Measurements from ENCODE around the gene FAM120A. TPM values are rescaled to one million over a fixed set of nuclear protein-coding genes. Genes with fewer than 3 reads are reported as not detected.
A peak's percentile ranks its signal among the peaks of the same experiment; 100 is the strongest.

The FAM120A gene, protein sequence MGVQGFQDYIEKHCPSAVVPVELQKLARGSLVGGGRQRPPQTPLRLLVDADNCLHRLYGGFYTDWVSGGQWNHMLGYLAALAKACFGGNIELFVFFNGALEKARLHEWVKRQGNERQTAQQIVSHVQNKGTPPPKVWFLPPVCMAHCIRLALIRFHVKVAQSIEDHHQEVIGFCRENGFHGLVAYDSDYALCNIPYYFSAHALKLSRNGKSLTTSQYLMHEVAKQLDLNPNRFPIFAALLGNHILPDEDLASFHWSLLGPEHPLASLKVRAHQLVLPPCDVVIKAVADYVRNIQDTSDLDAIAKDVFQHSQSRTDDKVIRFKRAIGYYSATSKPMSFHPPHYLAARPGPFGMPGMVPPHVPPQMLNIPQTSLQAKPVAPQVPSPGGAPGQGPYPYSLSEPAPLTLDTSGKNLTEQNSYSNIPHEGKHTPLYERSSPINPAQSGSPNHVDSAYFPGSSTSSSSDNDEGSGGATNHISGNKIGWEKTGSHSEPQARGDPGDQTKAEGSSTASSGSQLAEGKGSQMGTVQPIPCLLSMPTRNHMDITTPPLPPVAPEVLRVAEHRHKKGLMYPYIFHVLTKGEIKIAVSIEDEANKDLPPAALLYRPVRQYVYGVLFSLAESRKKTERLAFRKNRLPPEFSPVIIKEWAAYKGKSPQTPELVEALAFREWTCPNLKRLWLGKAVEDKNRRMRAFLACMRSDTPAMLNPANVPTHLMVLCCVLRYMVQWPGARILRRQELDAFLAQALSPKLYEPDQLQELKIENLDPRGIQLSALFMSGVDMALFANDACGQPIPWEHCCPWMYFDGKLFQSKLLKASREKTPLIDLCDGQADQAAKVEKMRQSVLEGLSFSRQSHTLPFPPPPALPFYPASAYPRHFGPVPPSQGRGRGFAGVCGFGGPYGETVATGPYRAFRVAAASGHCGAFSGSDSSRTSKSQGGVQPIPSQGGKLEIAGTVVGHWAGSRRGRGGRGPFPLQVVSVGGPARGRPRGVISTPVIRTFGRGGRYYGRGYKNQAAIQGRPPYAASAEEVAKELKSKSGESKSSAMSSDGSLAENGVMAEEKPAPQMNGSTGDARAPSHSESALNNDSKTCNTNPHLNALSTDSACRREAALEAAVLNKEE
- 100 to 1,000 TPM in 1 of 4 donors, 10 to 100 TPM in 3; 72.3 to 106 (median 76.1) TPM for total RNA-seq

DNA sequence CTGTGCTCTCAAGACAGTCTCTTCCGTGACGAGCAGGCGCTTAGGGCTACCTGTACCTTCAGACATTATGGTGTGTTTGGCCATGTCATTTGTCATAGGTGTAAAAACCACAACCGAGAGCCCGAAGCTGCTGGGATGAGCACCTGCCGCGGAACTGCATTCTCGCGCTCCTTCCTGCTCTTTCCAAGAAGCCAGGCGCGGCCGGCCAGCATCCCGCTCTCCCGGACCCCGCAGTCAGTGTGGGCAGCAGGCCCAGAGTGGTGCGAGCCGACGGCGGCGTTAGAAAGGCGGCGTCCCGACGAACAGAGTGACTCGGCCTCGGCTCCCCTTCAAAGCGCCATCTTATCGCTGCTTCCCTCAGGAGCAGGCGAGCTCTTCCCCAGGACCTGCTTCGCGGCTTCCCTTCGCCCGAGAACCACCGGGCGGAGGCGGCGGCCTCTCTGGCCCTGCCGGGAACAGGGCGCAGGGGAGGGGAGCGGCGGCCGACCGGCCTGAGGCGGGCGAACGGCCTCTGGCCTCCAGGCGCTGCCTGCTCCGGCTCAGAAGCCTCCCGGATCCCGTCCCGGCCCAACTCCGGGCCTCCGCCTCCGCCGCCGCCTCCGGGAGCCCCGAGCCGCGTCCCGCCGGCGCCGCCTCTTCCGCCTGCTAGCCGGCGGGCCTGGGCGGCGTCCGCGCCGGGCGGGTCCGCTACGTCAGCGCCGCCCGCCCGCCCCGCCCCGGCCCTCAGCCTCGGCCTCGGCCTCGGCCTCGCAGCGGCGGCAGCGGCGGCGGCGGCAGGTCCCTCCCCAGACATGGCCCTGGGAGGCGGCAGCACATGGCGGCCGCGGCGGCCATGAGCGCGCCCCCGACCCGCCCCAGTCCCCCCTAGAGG, at the start of gene FAM120A:
FAM120A (plus strand) TSS at position 741 of the 871 bp plus-strand sequence. CDS start 231 bp downstream, outside the sequence.
- H3K27ac ChIP-seq = peak within 1 kb of the TSS; percentile 93 to 98 (median 97)
- H3K4me3 ChIP-seq = peak within 1 kb of the TSS; percentile 92 to 97 (median 95)
- no peaks in the 10 kb centered on the region for H3K9me3 ChIP-seq
- peak; percentile 36 for DNase-seq (ENCODE audit: low spot score in 2 of 2)
- H3K4me1 ChIP-seq = peaks cover 0 to 38% (median 32%) of the 10 kb centered on the region in 4 donors
- TF ChIP-seq POLR2A (IDR thresholded peaks at IDR 0.05) = peak; percentile 81 to 90
- TF ChIP-seq, protein P1, sequence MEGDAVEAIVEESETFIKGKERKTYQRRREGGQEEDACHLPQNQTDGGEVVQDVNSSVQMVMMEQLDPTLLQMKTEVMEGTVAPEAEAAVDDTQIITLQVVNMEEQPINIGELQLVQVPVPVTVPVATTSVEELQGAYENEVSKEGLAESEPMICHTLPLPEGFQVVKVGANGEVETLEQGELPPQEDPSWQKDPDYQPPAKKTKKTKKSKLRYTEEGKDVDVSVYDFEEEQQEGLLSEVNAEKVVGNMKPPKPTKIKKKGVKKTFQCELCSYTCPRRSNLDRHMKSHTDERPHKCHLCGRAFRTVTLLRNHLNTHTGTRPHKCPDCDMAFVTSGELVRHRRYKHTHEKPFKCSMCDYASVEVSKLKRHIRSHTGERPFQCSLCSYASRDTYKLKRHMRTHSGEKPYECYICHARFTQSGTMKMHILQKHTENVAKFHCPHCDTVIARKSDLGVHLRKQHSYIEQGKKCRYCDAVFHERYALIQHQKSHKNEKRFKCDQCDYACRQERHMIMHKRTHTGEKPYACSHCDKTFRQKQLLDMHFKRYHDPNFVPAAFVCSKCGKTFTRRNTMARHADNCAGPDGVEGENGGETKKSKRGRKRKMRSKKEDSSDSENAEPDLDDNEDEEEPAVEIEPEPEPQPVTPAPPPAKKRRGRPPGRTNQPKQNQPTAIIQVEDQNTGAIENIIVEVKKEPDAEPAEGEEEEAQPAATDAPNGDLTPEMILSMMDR (IDR thresholded peaks at IDR 0.05) = peak in 1 of 5 experiments; percentile 28
- peak in 1 of 2 donors; percentile 78 for TF ChIP-seq EP300 (IDR thresholded peaks at IDR 0.05)
- H3K27me3 ChIP-seq = no peaks in the 10 kb centered on the region
- 0 to 1% methylated on average over 24 to 32 of the region's 100 CpGs for WGBS, 2 donors
- H3K36me3 ChIP-seq = peaks cover 0 to 35% (median 7%) of the 10 kb centered on the region in 3 donors

DNA sequence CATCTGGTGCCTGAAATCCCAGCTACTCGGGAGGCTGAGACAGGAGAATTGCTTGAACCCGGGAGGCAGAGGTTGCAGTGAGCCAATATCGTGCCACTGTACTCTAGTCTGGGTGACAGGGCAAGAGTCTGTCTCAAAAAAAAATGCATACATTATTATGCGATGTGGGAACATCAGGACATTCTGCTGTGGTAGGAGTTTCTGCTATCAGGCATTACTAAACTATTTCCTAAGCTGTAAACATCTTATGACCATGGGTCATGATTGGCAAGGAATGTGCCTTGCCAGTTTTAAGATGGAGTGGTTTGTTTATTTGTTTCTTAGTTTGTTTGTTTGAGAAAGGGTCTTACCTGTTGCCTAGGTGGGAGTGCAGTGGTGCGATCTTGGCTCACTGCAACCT, 45.1 kb upstream of the FAM120A start:
- Histone ChIP-seq H3K36me3 (no peaks in the 10 kb centered on the region), H3K27me3 (no peaks in the 10 kb centered on the region), H3K9me3 (no peaks in the 10 kb centered on the region), H3K27ac (no peak overlapping the region), H3K4me1 (no peaks in the 10 kb centered on the region), H3K4me3 (no peak overlapping the region)
- no peak for TF ChIP-seq EP300 (IDR thresholded peaks at IDR 0.05)
- TF ChIP-seq POLR2A (IDR thresholded peaks at IDR 0.05) = no peak
- TF ChIP-seq, protein P1 (IDR thresholded peaks at IDR 0.05) = no peak
- no peak for DNase-seq (ENCODE audit: low spot score in 2 of 2)
- 93 to 95% methylated on average over 5 of the region's 5 CpGs for WGBS, 2 donors

DNA sequence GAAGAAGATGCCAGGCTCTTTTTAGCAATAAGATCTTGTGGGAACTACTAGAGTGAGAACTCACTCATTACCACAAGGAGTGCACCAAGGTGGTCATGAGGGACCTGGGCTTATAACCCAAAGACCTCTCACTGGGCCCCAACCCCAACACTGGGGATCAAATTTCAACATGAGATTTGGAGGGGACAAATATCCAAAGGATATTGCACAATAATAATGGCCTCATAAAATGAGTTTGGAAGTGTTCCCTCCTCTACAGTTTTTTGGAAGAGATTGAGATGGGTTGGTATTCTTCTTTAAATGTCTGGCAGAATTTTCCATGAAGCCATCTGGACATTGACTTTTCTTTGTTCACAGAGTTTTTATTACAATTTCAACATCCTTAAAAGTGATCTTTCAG, 38.0 kb upstream of the FAM120A start:
- no peak for DNase-seq (ENCODE audit: low spot score in 2 of 2)
- Histone ChIP-seq H3K36me3 (no peaks in the 10 kb centered on the region), H3K27me3 (no peaks in the 10 kb centered on the region), H3K4me1 (no peaks in the 10 kb centered on the region), H3K4me3 (no peak overlapping the region), H3K9me3 (peaks cover 0 to 20% (median 0%) of the 10 kb centered on the region in 4 donors), H3K27ac (no peak overlapping the region)
- TF ChIP-seq, protein P1 (IDR thresholded peaks at IDR 0.05) = no peak
- TF ChIP-seq EP300 (IDR thresholded peaks at IDR 0.05) (no peak), POLR2A (IDR thresholded peaks at IDR 0.05) (no peak)

DNA sequence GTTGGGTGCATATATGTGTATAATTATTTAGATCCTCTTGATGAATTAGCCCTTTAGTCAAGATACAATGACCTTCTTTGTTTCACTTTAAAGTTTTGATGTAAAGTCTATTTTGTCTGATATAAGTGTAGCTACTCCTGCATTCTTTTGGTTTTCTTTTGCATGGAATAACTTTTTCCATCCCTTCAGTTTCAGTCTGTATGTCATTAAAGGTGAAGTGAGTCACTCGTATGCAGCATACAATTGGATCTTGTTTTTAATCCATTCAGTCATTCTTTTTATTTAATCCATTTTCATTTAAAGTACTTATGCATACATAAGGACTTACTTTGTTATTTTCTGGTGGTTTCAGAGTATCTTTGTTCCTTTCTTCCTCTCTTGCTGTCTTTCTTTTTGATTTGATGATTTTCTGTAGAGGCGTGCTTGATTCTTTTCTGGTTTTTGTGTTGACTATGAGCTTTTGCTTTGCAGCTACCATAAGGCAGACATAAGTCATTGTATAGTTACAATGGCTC, 36.3 kb upstream of the FAM120A start:
- no peak overlapping the region for H3K4me3 ChIP-seq
- H3K27ac ChIP-seq = no peak overlapping the region
- peaks cover 0 to 37% (median 4%) of the 10 kb centered on the region in 4 donors for H3K9me3 ChIP-seq
- no peaks in the 10 kb centered on the region for H3K27me3 ChIP-seq
- no peaks in the 10 kb centered on the region for H3K36me3 ChIP-seq
- no peaks in the 10 kb centered on the region for H3K4me1 ChIP-seq
- 36 to 45% methylated on average over 2 of the region's 2 CpGs for WGBS, 2 donors
- TF ChIP-seq EP300 (IDR thresholded peaks at IDR 0.05) = no peak
- TF ChIP-seq, protein P1 (IDR thresholded peaks at IDR 0.05) = no peak
- no peak for TF ChIP-seq POLR2A (IDR thresholded peaks at IDR 0.05)
- no peak for DNase-seq (ENCODE audit: low spot score in 2 of 2)
